Osteocyte (in vitro differentiated cells): ENCODE data around the gene COL5A2. TPM values are rescaled to one million over a fixed set of nuclear protein-coding genes. Genes with fewer than 3 reads are reported as not detected.

Source experiments
- DNase-seq: peaks from one replicate; pipeline ENCODE4 v3.0.0; 2021; ENCODE audit warnings: mixed read lengths; ENCODE audit not compliant: unreplicated experiment; ENCODE audit errors: extremely low spot score
- H3K27ac Mint-ChIP-seq: one replicate; pipeline ENCODE4 v1.8.0; 2021; ENCODE audit warnings: mild to moderate bottlenecking, mixed read lengths; ENCODE audit not compliant: unreplicated experiment
- H3K27me3 Mint-ChIP-seq: one replicate; pipeline ENCODE4 v1.8.0; 2021; ENCODE audit warnings: mixed read lengths; ENCODE audit not compliant: unreplicated experiment
- H3K36me3 Mint-ChIP-seq: one replicate; pipeline ENCODE4 v1.8.0; 2021; ENCODE audit warnings: mixed read lengths; ENCODE audit not compliant: unreplicated experiment
- H3K4me1 Mint-ChIP-seq: one replicate; pipeline ENCODE4 v1.8.0; 2021; ENCODE audit warnings: mixed read lengths; ENCODE audit not compliant: unreplicated experiment
- H3K4me3 Mint-ChIP-seq: one replicate; pipeline ENCODE4 v1.8.0; 2021; ENCODE audit warnings: mild to moderate bottlenecking, moderate library complexity, mixed read lengths; ENCODE audit not compliant: unreplicated experiment
- H3K9me3 Mint-ChIP-seq: one replicate; pipeline ENCODE4 v1.8.0; 2021; ENCODE audit warnings: mixed read lengths; ENCODE audit not compliant: unreplicated experiment
- CTCF ChIP-seq: fragments of 200-600 bp; sonication (generic); IDR thresholded peaks from 2 replicates; pipeline ENCODE4 v1.5.0; 2021; ENCODE audit warnings: antibody characterized with exemption, mild to moderate bottlenecking, moderate library complexity
- total RNA-seq: library from RNA; stranded (reverse); gene quantifications from 2 replicates; pipeline ENCODE4 v1.2.1, GENCODE V29; 2021

Gene COL5A2
- total RNA-seq, 1 donor from 2014 or later, result 1,873 TPM

GRCh38 chr2:189046320-189046719 lies 133.2 kb downstream of the COL5A2 start:
- peaks cover 51% of the 10 kb centered on the region for H3K4me1 Mint-ChIP-seq
- H3K27me3 Mint-ChIP-seq, result no peaks in the 10 kb centered on the region
- peak overlapping the region; percentile 69 for H3K27ac Mint-ChIP-seq
- no peak overlapping the region for H3K4me3 Mint-ChIP-seq
- no peaks in the 10 kb centered on the region for H3K9me3 Mint-ChIP-seq
- H3K36me3 Mint-ChIP-seq, result peaks cover 72% of the 10 kb centered on the region
- DNase-seq, result no peak
- TF ChIP-seq CTCF, result no peak

- H3K36me3 Mint-ChIP-seq, result peaks cover 73% of the 10 kb centered on the region
- H3K9me3 Mint-ChIP-seq, result no peaks in the 10 kb centered on the region
- H3K27me3 Mint-ChIP-seq, result no peaks in the 10 kb centered on the region
- H3K4me1 Mint-ChIP-seq, result peaks cover 48% of the 10 kb centered on the region
- no peak overlapping the region for H3K4me3 Mint-ChIP-seq
- peak overlapping the region; percentile 69 for H3K27ac Mint-ChIP-seq
- TF ChIP-seq CTCF, result no peak
- no peak for DNase-seq
Observed at GRCh38 chr2:189045836-189046235, 133.7 kb downstream of the COL5A2 start.

GRCh38 chr2:189037518-189037917 lies 142.0 kb downstream of the COL5A2 start:
- TF ChIP-seq CTCF, result no peak
- Mint-ChIP-seq H3K4me3 (no peak overlapping the region), H3K4me1 (peaks cover 29% of the 10 kb centered on the region), H3K36me3 (peaks cover 73% of the 10 kb centered on the region), H3K27ac (peak overlapping the region; percentile 59), H3K9me3 (no peaks in the 10 kb centered on the region), H3K27me3 (no peaks in the 10 kb centered on the region)
- no peak for DNase-seq

- Mint-ChIP-seq H3K9me3 (no peaks in the 10 kb centered on the region), H3K27ac (peak overlapping the region; percentile 35), H3K4me1 (peaks cover 41% of the 10 kb centered on the region), H3K27me3 (no peaks in the 10 kb centered on the region), H3K4me3 (no peak overlapping the region), H3K36me3 (peaks cover 20% of the 10 kb centered on the region)
- peak; percentile 54 for TF ChIP-seq CTCF
- DNase-seq, result no peak
Observed at GRCh38 chr2:189024901-189025618, 154.5 kb downstream of the COL5A2 start.

GRCh38 chr2:189022492-189022891 lies 157.1 kb downstream of the COL5A2 start:
- Mint-ChIP-seq H3K27me3 (no peaks in the 10 kb centered on the region), H3K36me3 (peaks cover 20% of the 10 kb centered on the region), H3K27ac (peak overlapping the region; percentile 85), H3K4me3 (no peak overlapping the region), H3K4me1 (peaks cover 65% of the 10 kb centered on the region), H3K9me3 (no peaks in the 10 kb centered on the region)
- DNase-seq, result no peak
- no peak for TF ChIP-seq CTCF
